Left kidney (tissue), 8 donors: ENCODE measurements around the gene KRAS. TPM values are rescaled to one million over a fixed set of nuclear protein-coding genes. Genes with fewer than 3 reads are reported as not detected.
"Not testable (repeated sequence)": the region's sequence is repeated elsewhere in the genome, so short reads cannot be mapped to it uniquely, and the experiment has no call there.

Experiments used
- DNase-seq: peaks from one replicate; pipeline ENCODE4 v3.0.0-alpha.2; 2013
- long read RNA-seq, 8 donors: transcript quantifications; one replicate each; lab custom pipeline, GENCODE V29; 2026
- polyA plus RNA-seq: library from polyadenylated mRNA; unstranded; fragments of 120-200 nt; gene quantifications from one replicate; pipeline ENCODE4 v1.2.1, GENCODE V29; 2013; ENCODE audit not compliant: insufficient read length

KRAS gene
- polyA plus RNA-seq, result 42.3 TPM
- long read RNA-seq, donor 1, full-length matches to known transcripts, result 16 of 16 reads
- long read RNA-seq, donor 1, partial matches to known transcripts, result 0 of 16 reads
- long read RNA-seq, donor 1, other reads (novel, unspliced or antisense), result 0 of 16 reads
- long read RNA-seq, donor 2, full-length matches to known transcripts, result 18 of 18 reads
- long read RNA-seq, donor 2, partial matches to known transcripts, result 0 of 18 reads
- long read RNA-seq, donor 2, other reads (novel, unspliced or antisense), result 0 of 18 reads
- long read RNA-seq, donor 3, full-length matches to known transcripts, result 4 of 4 reads
- long read RNA-seq, donor 3, partial matches to known transcripts, result 0 of 4 reads
- long read RNA-seq, donor 3, other reads (novel, unspliced or antisense), result 0 of 4 reads
- long read RNA-seq, donor 4, result 0 reads
- long read RNA-seq, donor 5, full-length matches to known transcripts, result 13 of 13 reads
- long read RNA-seq, donor 5, partial matches to known transcripts, result 0 of 13 reads
- long read RNA-seq, donor 5, other reads (novel, unspliced or antisense), result 0 of 13 reads
- long read RNA-seq, donor 6, full-length matches to known transcripts, result 13 of 13 reads
- long read RNA-seq, donor 6, partial matches to known transcripts, result 0 of 13 reads
- long read RNA-seq, donor 6, other reads (novel, unspliced or antisense), result 0 of 13 reads
- long read RNA-seq, donor 7, full-length matches to known transcripts, result 8 of 8 reads
- long read RNA-seq, donor 7, partial matches to known transcripts, result 0 of 8 reads
- long read RNA-seq, donor 7, other reads (novel, unspliced or antisense), result 0 of 8 reads
- long read RNA-seq, donor 8, full-length matches to known transcripts, result 11 of 11 reads
- long read RNA-seq, donor 8, partial matches to known transcripts, result 0 of 11 reads
- long read RNA-seq, donor 8, other reads (novel, unspliced or antisense), result 0 of 11 reads

GRCh38 chr12:25250744-25251730 lies at the start of gene KRAS:
Gene KRAS, minus strand, starts transcription at chr12:25250929.
- peak; percentile 96 for DNase-seq

DNA sequence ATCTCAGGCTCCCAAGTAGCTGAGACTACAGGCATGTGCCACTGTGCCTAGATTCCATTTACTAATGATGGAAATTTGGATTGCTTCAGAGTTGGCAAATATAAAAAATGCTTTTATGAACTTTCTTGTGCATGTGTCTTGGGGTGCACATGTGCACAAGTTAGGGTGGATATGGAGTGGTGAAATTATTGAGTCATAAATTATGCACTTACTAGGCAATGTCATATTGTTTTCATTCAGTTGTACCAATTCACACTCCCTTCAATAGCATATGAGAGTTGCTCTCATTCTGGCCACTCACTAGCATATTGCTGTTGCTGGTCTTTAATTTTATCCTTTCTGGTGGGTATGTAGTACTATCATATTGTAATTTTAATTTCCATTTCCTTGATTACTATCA lies 45.7 kb upstream of the KRAS start:
- DNase-seq, result no peak

GRCh38 chr12:25295361-25295760 lies 44.6 kb upstream of the KRAS start:
- DNase-seq, result no peak

DNA sequence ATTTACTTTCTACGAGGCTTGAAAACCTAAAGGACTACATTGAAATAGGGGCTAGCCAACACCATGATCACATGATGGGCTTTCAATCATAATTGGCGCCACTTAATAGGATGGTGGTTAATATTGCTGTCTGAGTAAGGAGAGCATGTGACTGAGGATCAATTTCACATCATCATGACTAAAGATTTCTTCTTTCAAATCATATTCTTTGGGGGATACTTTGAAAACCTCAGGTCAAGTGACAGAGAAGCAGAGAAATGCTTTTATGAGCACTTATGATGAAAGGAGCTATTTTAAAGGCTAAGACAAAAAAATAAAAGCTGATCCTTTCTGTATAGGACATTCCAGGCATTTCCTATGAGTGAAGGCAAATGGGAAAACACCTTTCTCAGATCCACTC lies 42.9 kb upstream of the KRAS start:
- DNase-seq, result no peak

GRCh38 chr12:25292810-25293221 lies 42.1 kb upstream of the KRAS start:
- not testable (repeated sequence) for DNase-seq

DNA sequence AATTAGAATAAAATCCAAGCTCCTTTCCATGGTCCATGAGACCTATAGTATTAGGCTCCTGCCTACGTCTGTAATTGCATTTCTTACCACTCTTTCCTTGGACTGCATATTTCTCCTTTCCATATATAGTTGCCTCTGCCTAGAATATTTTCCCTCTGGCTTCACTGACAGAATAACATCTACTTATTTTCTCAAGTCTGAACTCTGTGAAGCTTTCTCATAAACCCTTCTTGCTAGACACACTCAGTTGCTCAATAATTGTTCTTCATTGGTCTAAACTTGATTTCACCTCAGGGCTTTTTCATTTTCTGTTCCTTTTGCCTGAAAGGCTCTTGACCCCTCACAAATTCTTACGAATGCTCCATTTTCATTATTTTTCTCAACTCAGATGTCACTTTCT lies 36.9 kb upstream of the KRAS start:
- DNase-seq, result no peak

DNA sequence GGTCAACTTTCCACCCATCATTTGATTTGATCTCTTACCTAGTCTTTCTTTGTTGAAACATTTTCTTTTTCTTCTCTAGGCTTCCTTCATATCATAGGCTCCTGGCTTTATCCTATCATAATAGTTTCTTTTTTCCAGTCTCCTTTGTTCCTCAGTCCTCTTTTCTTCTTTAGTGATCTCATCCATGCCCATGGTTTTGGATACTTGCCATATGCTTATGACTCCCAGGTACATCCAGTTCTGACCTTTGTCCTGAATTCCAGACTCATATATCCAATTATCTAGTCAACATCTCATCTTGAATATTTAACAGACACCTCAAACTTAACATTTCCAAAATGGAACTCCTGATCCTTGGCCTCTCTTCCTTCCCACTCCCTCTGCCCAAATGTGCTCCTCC lies 36.1 kb upstream of the KRAS start:
- no peak for DNase-seq

DNA sequence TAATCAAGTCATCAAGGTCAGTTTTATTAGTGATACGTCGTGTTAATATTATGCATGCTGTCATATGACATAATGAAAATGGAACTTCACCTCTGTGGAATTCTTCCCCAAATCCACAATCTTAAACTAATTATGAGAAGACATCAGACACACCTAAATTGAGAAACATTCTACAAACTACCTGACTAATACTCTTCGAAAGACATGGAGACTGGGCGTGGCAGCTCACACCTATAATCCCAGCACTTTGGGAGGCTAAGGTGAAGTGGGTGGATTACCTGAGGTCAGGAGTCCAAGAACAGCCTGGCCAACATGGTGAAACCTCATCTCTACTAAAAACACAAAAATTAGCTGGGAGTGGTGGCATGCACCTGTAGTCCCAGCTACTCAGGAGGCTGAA lies 33.3 kb upstream of the KRAS start:
- DNase-seq, result no peak

DNA sequence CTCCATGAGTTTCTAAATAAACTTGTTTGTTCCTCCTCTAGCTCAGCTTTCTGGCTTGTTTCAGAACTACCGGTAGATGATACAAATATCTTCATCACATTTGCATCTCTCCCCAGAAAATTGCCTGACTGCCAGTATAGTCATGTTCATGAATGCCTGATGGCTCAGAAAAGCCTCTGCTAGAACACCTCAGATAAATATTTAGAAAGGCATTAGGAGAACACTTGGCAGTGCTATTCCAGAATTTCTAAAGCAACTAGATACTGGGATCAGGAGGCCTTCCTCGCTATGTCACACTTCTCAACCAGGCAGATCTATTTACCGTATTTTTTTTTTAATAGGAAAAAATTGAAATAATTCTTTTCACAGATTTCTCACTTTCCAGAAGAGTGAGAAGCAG lies 32.3 kb upstream of the KRAS start:
- no peak for DNase-seq

- no peak for DNase-seq
These were observed 29.4 kb upstream of the KRAS start for GRCh38 chr12:25280082-25280481.

DNA sequence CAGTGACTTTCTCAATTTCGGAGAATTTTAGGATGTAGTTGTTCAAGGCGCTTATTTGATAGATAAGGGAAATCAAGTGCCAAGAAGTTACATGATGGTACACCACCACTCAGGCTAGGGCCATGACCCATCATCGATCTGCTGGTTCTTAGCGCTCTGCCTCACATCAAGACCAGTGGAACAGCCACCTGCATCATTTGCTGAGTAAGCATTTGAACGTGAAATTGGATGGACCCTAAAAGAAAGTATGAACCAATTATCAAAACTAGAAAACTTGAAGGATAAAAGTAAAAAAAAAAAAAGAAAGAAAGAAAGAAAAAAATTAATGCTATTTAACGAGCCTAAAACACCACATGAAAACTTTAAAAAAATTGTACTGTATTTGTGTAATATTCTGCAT lies 27.5 kb upstream of the KRAS start:
- no peak for DNase-seq

DNA sequence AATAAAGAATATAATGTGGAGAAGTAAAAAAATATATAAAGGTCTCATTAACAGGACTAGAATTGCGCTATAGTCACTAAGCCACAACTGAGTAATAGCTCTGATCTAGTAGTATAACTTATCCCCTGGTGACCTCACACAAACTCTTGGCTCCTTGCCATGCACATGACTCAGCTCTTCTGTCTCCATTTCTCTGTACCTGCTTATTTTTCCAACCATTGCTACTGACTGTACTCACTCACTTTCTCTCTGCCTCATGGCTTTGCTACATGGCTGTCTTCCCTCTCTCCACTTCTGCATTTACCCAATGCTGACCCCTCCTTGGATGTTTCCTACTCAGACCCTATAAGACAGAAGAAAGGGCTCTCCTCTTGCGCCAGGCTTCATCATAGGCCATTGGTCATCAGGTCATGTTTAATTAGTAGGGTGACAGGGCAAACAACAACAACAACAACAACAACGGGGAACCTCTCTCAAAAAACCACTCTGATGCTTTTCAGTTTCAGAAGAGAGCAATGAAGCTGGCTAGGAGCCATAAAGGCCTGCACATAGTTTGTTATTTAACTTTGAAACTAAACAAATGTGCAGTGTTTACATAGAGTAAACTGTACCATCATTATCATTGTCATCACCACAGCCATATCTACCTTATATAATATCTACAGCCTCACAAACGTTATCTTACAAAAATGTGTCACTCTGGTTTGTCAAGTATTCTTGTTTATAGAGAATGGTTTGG lies 25.6 kb upstream of the KRAS start:
- no peak for DNase-seq

DNA sequence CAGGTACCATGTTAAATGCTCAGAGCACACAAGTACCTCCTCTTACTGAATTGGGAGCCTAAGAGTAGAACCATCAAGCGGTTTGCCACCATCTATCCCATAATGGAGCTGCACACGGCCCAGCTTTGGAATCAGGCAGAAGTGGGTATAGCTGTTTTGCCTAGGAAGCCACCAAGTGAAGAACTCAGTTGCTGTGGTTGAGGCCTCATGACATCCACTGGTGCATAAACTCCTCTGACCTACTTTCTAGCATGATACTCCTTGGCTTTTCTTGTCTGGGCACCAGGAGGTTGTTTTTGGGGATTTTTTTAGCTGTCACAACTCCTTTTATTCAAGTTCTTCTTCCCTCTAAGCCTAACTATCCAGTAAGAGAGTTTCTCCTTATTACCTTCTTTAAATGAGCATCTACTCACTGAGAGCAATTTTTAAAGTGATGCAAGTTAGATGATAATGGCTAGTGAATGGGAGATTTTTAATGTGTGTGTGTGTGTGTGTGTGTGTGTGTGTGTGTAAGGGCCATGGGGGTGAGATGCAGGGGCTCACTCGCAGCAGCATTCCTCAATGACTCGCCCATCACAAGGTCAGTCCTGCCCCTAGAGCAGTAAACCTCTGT lies 20.9 kb upstream of the KRAS start:
- DNase-seq, result no peak

GRCh38 chr12:25269701-25270100 lies 19.0 kb upstream of the KRAS start:
- no peak for DNase-seq

GRCh38 chr12:25266497-25266896 lies 15.8 kb upstream of the KRAS start:
- no peak for DNase-seq

DNA sequence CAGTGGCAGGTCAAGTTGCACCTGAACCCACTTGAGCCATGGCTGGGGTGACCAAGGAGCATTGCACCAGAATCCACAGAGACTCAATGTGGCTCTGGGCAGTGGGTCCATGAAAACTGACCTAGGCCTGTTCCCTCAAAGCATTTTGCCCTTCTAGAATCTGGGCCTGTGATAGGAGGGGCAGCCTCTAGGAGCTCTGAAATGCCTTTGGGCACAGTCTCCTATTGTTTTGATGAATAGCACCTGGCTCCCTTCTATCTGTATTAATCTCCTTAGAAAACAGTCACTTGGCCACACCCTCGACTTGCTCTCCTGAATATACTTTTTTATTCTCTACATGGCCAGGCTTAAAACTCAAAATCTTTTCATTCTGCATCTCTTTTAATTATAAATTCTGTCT lies 14.1 kb upstream of the KRAS start:
- DNase-seq, result no peak

DNA sequence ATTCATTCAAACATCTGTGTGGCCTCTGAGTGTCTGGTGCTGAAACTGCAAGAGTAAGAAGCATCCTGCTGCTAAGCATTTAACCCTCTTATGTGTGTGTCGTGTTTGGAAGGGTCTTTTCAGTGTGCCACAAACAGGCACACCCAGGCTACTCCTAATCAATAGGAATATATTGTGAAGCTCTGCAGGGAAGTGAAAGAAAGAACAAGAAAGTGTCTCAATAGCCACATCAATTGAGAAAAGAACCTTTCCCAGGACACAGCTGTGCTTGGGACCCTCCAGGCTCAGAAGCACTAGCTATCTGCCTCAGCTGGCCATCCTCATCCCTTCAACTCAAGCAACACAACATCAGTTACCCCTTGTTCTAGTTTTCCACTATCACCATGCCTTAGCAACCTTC lies 13.4 kb upstream of the KRAS start:
- DNase-seq, result no peak

DNA sequence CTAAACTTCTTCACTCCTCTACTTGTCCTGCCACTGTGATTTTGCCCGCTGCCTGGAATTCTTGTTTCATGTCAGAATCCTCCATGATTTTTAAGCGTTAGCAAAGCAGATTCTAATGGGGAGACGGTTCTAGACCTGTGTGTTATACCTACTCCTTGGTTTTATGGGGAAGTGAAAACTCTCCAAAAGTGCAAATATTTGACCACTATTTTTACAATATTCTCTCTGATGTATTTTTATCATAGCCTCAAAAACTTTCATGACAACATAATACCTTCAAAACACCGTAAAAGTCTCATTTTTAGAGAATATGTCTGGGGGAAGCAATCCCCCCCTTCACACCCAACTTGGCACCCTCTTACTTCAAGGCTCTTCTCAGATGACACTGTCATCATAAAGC lies 12.9 kb upstream of the KRAS start:
- no peak for DNase-seq

DNA sequence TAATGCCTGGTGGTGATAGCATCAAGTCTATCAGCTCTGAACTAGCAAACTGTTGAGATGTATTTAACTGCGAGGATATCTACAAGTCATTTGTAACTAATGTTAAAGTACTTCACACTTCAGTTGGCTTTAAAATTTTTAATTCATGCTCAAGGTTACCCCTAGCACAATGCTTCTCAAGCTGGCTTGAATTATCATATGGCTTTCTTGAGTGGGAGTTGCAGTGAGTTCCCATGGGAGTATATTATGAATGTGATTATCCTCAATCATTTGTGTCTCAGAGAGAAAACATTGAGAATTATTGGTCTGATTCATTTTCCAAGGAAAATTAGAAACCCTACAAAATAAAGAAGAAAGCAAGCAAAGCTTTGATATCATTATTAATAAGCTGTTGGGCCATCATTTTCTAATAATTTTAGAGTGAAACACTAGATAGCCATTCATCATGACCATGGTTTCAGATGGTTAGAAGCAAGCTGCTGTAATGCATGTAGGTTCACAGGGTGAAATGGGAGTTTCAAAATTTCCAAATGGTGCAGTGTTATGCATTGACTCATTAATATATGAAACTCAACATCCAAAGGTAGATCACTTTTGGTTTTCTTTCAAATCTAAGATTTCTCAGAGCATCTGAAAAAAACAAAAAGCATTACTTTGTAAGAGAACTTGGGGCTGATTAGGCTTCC lies 11.8 kb upstream of the KRAS start:
- no peak for DNase-seq
